Gastroesophageal sphincter (tissue), 3 donors: Measurements from ENCODE around the gene ADIRF.

Experiments
- POLR2A ChIP-seq, 2 donors: fragments of 450-650 bp; IDR thresholded peaks; one replicate each; pipeline ENCODE4 v1.6.1; 2017; ENCODE audit warnings: antibody characterized with exemption in 2 of 2, mild to moderate bottlenecking in 2 of 2, moderate library complexity in 1 of 2
- TF ChIP-seq, protein P1 (sequence below), 4 experiments: fragments of 200-600 bp in 2 of 4; fragments of 450-650 bp in 2 of 4; sonication (generic) in 1 of 4; IDR thresholded peaks; one replicate each; pipeline ENCODE4 v1.5.1; 2017 to 2019; ENCODE audit warnings: antibody characterized with exemption in 4 of 4, mild to moderate bottlenecking in 2 of 4, moderate library complexity in 2 of 4

DNA sequence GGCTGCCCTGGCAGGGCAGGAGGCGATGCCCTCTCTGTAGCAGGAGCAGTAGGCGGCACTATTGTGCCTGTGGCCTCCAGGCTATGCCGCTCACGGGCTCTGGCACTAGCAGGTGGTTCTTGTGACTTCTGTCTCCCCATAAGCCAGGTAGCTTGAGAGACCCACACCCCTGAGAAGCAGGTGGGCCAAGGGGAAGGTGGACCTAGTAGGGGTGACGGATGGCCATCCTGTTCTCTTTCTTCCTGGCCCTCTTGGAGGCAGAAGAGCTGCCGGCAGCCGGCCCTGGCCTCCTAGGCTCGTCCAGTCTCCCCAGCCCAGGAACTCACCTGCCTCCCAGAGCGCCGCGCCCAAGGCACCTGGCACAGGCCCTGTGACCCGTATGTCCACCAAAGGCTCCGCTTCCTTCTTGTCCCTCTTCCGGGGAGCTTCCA, 26.3 kb upstream of the ADIRF start:
- no peak for TF ChIP-seq POLR2A (IDR thresholded peaks at IDR 0.05)
- TF ChIP-seq, protein P1, sequence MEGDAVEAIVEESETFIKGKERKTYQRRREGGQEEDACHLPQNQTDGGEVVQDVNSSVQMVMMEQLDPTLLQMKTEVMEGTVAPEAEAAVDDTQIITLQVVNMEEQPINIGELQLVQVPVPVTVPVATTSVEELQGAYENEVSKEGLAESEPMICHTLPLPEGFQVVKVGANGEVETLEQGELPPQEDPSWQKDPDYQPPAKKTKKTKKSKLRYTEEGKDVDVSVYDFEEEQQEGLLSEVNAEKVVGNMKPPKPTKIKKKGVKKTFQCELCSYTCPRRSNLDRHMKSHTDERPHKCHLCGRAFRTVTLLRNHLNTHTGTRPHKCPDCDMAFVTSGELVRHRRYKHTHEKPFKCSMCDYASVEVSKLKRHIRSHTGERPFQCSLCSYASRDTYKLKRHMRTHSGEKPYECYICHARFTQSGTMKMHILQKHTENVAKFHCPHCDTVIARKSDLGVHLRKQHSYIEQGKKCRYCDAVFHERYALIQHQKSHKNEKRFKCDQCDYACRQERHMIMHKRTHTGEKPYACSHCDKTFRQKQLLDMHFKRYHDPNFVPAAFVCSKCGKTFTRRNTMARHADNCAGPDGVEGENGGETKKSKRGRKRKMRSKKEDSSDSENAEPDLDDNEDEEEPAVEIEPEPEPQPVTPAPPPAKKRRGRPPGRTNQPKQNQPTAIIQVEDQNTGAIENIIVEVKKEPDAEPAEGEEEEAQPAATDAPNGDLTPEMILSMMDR (IDR thresholded peaks at IDR 0.05) = no peak
